Measurements from ENCODE around the gene TRIP13.

The TRIP13 gene

DNA sequence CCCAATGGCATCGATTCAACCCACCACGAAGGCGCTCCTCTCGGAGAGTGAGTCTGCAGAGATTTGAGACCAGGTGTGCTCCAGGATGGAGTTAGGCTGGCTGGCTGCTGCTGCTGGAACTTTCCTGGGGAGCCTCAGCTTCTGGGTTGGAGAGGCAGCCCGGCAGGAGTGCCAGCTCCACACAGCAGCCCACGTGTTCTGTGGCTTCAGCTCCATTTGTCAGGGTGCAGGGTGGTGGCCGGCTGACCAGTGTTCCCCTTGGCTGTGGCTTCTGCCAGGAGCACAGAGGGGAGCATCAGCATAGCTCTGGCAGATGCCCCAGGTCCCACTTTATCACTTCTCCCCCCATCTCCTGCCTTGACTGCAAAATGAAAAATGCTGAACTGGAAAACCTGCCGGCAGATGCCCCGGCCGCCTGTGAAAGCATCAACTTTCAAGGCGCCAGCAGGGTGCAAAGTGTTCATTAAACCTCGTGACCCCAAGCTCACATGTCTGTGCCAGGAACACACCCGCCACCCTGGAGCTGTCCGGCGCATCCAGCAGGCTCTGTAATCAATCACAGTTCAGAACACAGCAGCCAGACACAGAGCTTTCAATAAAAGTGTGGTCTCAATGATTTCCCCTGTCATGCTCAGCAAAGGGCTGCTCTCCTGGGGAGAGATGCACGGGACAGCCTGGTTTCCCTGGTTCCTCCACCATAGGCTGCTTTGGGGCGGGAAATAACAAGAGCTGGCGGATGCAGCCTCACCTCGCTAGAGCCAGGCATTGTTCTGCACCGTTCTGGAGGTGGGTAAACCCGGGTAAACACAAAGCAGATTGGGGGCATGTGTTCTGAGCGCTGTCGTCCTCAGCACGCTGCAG is 53.2 kb downstream of the TRIP13 start:
- Histone ChIP-seq H3K9ac (no peak overlapping the region), H3K9me3 (peaks cover 11% of the 10 kb centered on the region), H3K36me3 (no peaks in the 10 kb centered on the region), H3K27ac (no peak overlapping the region), H3K4me1 (peaks cover 51% of the 10 kb centered on the region), H4K20me1 (peaks cover 48% of the 10 kb centered on the region), H3K4me2 (no peak overlapping the region), H3K27me3 (peaks cover 80% of the 10 kb centered on the region), H3K4me3 (no peak overlapping the region)
- no peak for TF ChIP-seq Cebpa-rat (IDR thresholded peaks at IDR 0.05)

DNA sequence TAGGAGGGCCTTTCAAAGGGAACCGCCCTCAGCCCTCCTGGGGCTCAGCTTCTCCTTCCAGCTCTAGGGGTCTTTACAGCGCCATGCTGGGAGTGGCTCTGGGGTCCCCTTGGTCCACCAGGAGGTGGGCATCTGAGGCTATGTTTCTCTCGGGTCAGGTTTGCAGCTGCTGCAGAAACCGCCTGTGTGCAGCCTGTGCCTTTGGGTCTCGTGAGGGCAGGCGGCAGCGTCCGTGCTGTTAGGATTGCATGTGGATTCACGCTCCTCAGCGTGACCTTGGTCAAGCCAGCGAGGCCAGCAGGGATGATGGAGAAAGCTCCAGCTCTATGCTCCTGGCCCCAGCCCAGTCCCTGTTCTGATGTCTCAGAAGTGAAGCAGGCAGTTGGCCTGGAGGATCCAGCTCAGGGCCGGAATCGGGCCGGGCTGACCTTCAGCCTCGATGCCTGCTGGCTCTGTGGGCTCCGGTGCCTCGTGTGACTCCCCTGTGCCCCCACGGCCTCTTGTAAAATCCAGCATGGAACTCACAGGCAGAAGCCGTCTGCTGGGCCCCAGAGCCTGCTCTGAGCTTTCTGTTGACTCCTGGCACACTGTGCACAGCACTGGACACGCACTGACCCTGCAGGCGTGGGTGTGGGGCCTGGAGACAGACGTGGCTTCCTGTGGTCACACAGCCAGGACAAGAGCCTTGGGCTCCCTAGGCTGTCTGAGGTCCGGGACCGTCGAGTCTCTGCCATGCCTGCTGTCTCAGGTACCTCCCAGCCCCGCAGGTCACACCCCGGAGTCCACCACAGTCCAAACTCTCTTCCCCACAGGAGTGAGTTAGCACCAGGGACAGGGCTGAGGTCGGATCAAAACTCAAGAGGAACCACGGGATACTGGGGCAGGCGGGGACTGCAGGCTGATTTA is 54.3 kb downstream of the TRIP13 start:
- Histone ChIP-seq H3K27ac (no peak overlapping the region), H3K27me3 (peaks cover 87% of the 10 kb centered on the region), H4K20me1 (peaks cover 49% of the 10 kb centered on the region), H3K9ac (no peak overlapping the region), H3K36me3 (no peaks in the 10 kb centered on the region), H3K4me2 (peak overlapping the region; percentile 85), H3K9me3 (peaks cover 20% of the 10 kb centered on the region), H3K4me1 (peaks cover 51% of the 10 kb centered on the region), H3K4me3 (no peak overlapping the region)
- TF ChIP-seq Cebpa-rat (IDR thresholded peaks at IDR 0.05), result no peak

DNA sequence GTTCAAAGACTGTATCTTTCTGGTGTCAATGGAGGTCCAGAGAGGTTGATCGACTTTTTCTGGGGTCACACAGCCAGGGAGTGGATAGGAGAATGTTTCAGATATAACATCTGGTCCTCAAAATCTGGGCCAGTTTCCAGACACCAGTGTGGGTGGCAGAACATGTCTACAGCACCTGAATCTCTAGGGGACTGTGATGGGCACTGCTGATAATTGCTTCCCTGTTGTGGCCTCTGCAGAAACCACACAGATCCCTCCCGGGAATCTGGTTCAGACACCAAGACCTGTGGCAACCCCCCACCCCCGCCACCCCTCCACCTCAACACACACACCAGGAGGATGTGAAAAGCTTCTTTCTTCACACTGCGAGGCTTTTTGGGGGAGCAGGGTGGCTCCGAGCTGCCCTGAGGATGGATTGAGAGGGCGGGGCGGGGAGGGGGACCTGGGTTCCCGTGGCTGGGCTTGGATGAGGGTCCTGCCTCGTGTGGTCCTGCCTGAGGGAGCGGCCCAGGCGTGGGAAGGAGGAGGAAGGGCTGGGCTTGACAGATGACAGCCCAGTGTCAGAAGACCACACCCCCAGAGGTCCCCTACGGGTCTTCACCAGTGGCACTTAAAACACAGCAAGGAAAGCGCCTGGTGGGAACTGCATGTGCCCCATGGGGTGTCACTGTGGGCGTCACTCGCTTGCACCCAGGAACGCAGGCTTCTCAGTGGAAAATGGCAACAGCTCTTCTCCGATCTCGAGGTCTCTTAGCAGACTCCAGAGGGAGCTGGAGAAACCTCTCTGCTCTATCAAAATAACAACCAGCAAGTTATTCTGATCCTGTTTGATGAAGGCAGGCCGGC is 55.2 kb downstream of the TRIP13 start:
- Histone ChIP-seq H3K4me1 (peaks cover 51% of the 10 kb centered on the region), H3K27me3 (peaks cover 96% of the 10 kb centered on the region), H3K4me3 (no peak overlapping the region; the same call in 1 of the 2 replicates), H3K4me2 (peak overlapping the region; percentile 85), H3K9ac (no peak overlapping the region), H3K36me3 (no peaks in the 10 kb centered on the region), H3K27ac (no peak overlapping the region), H3K9me3 (peaks cover 20% of the 10 kb centered on the region), H4K20me1 (peaks cover 57% of the 10 kb centered on the region)
- no peak for TF ChIP-seq Cebpa-rat (IDR thresholded peaks at IDR 0.05)

DNA sequence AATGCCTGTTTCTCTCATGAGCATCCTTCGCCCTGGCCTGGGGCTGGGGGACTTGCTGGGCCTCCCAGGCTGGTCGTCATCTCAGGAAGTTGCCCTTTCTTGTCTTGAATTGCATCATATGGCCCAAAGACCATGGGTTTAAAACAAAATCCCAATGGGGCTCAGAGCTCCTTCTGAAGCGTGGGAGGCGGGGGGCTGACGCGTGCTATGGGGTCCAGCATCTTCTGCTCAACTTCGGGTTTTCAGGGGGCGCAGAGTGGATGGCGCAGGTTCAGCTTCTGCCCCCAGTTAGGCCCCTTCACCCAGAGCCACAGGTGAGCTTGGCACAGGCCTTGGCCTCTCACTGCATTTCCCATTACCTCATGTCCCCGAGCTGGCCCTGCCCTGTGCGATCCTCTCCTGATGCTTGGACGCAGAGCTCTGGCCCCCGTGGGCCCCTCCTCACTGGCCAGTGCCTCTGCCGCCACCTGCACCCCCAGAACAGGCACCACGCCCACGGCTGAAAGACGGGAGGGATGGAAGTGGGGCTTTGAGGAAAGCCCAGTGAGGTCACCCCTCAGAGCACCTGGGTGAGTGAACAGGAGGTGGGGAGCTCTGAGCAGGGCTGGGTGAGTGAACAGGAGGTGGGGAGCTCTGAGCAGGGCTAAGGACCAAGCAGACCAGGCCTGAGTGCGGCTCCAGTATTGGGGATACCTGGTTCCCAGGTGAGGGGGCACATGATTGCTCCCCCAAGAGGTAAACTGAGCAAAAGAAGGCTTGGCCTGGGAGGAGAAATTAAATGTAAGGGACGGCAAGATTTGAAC is 56.0 kb downstream of the TRIP13 start:
- H3K4me2 ChIP-seq, result peak overlapping the region; percentile 85
- peaks cover 96% of the 10 kb centered on the region for H3K27me3 ChIP-seq
- peaks cover 57% of the 10 kb centered on the region for H4K20me1 ChIP-seq

DNA sequence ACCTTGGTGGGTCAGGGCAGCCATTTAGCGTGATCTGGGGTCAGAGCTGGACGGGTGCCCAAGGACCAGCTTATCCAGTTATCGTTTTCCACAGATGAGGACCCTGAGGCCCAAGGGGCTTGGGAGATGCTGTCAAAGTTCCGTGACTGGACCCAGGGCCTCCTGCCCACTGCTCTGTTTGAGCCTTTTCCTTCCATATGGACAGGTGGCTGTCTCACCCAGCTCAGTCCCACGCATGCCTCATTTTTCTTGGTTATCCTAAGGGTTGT is 56.5 kb downstream of the TRIP13 start:
- no peak overlapping the region for H3K27ac ChIP-seq
- H4K20me1 ChIP-seq, result peaks cover 54% of the 10 kb centered on the region
- peaks cover 47% of the 10 kb centered on the region for H3K4me1 ChIP-seq
- H3K4me2 ChIP-seq, result no peak overlapping the region
- peaks cover 20% of the 10 kb centered on the region for H3K9me3 ChIP-seq
- TF ChIP-seq Cebpa-rat (IDR thresholded peaks at IDR 0.05), result no peak
- peaks cover 96% of the 10 kb centered on the region for H3K27me3 ChIP-seq
- H3K36me3 ChIP-seq, result no peaks in the 10 kb centered on the region
- no peak overlapping the region for H3K4me3 ChIP-seq
- no peak overlapping the region for H3K9ac ChIP-seq

More for the DNA sequence above, 56.0 kb downstream of the TRIP13 start:
- Histone ChIP-seq H3K9me3 (peaks cover 20% of the 10 kb centered on the region), H3K4me1 (peaks cover 47% of the 10 kb centered on the region), H3K27ac (no peak overlapping the region), H3K4me3 (no peak overlapping the region; the same call in 1 of the 2 replicates), H3K36me3 (no peaks in the 10 kb centered on the region), H3K9ac (no peak overlapping the region)
- TF ChIP-seq Cebpa-rat (IDR thresholded peaks at IDR 0.05), result no peak

DNA sequence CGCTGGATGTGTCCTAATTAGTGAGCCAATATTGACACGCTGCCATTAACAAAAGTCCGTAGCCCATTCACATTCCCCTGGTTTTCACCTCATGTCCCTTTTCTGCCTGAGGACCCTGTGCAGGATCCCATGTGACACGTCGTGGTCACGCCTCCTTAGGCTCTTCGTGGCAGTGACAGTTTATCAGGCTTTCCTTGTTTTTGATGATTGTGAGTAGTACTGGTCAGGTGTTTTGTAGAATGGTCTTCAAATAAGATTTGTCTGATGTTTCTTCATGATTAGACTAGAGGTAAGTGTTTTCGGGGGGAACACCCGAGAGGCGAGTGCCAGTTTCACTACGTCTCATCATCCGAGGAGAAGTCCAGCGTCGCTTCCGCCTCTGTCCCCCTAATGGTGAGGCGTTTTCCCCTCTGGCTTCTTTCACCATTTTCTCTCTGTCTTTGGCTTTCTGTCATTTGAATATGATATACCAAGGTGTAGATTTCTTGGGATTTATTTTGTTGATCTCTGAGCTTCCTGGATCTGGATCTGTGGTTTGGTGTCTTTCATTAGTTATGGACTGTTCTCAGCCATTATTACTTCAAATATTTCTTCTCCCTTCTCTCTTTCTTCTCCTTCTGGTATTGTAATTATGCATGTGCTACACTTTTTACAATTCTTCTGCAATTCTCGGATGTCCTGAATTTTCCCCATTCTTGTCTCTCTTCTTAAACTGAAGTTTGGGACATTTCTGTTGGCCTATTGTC is 57.3 kb downstream of the TRIP13 start:
- H3K4me3 ChIP-seq, result no peak overlapping the region
- H3K27ac ChIP-seq, result no peak overlapping the region
- peaks cover 96% of the 10 kb centered on the region for H3K27me3 ChIP-seq
- no peak for TF ChIP-seq Cebpa-rat (IDR thresholded peaks at IDR 0.05)
- no peaks in the 10 kb centered on the region for H3K36me3 ChIP-seq
- H3K9ac ChIP-seq, result no peak overlapping the region
- H3K4me2 ChIP-seq, result no peak overlapping the region
- peaks cover 51% of the 10 kb centered on the region for H4K20me1 ChIP-seq
- H3K9me3 ChIP-seq, result peaks cover 20% of the 10 kb centered on the region
- peaks cover 44% of the 10 kb centered on the region for H3K4me1 ChIP-seq

DNA sequence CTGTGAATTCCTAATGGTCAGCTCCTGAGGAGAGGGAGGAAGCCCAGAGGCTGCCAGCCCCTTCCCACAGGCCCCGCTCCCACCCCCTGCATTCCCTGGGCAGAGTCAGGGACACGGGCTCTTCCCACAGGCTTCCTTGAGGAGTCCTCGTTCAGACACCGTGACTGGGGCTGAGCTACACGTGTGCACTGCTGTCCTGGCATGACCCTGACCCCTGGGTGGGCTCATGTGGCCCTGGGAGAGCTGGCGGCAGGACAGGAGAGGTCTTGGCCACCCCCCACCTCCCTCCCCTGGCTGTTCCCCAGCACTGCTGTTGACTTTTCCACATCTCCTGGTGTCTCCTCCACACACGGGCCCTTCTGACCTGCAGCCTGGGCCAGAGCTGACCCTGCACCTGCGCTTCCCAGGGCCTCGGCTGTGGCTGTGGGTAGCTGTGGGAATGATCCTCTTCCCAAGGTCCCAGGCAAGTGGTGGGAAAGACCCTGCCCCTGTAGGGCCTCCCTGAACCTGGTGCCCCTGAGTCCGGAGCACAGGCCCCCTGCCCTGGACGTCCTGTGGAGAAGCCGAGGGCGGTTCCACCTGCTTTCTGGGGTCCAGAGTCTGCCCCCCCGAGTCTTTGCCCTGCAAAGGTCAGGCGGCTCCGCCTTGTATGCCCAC is 59.4 kb downstream of the TRIP13 start:
- no peaks in the 10 kb centered on the region for H3K36me3 ChIP-seq
- no peak overlapping the region for H3K27ac ChIP-seq
- peaks cover 96% of the 10 kb centered on the region for H3K27me3 ChIP-seq
- peaks cover 20% of the 10 kb centered on the region for H3K9me3 ChIP-seq
- TF ChIP-seq Cebpa-rat (IDR thresholded peaks at IDR 0.05), result no peak
- no peak overlapping the region for H3K4me2 ChIP-seq
- no peak overlapping the region for H3K9ac ChIP-seq
- H4K20me1 ChIP-seq, result peaks cover 42% of the 10 kb centered on the region
- peaks cover 44% of the 10 kb centered on the region for H3K4me1 ChIP-seq
- no peak overlapping the region for H3K4me3 ChIP-seq
